ENCODE results near the gene PLXNA2. TPM values are rescaled to one million over a fixed set of nuclear protein-coding genes. Genes with fewer than 3 reads are reported as not detected.

Gene PLXNA2
- total and polyA plus RNA-seq, 2 of the 4 experiments (the other 2 are of a cell fraction) = 0.72 to 1.1 TPM

GRCh38 chr1:208137193-208137592, 107.0 kb downstream of the PLXNA2 start:
- H4K91ac ChIP-seq (ENCODE audit: insufficient read depth, low read depth, low read length) = no peak overlapping the region
- no peak for TF ChIP-seq RFX5 (IDR thresholded peaks at IDR 0.05; ENCODE audit: low read depth, low read length)
- no peak for TF ChIP-seq CTCF (conservative IDR thresholded peaks at IDR 0.05; ENCODE audit: low read depth, low read length)
- no peak for TF ChIP-seq RCOR1 (IDR thresholded peaks at IDR 0.05; ENCODE audit: insufficient replicate concordance, low read length)
- DNase-seq (peak; percentile 56), ATAC-seq (ENCODE audit: low read depth) (no peak)
- ChIA-PET POLR2A (ENCODE audit: unreplicated experiment) (no interaction called here), CTCF (no interaction called here)
- no TSS peak for BruUV-seq (replicated peaks)
- H2BK20ac ChIP-seq (ENCODE audit: low read depth, low read length) = no peak overlapping the region
- H2BK15ac ChIP-seq (ENCODE audit: low read depth, low read length) = no peak overlapping the region
- H3K4me1 ChIP-seq (ENCODE audit: control insufficient read depth, insufficient read depth, low read length) = 0 out of 2 replicates have a peak, but pooled peaks cover 2% of the 10 kb centered on the region
- H3K27ac ChIP-seq (ENCODE audit: insufficient read depth, low read length) = no peak overlapping the region
- H3K14ac ChIP-seq (replicated peaks; ENCODE audit: low read depth, low read length) = no peak overlapping the region
- no peak overlapping the region for H2AK9ac ChIP-seq (replicated peaks; ENCODE audit: low read depth, low read length, poor library complexity)
- H2AK5ac ChIP-seq (ENCODE audit: low read depth, low read length) = no peak overlapping the region
- H3K18ac ChIP-seq (ENCODE audit: low read depth, low read length) = no peak overlapping the region
- no peak overlapping the region for H3K4ac ChIP-seq (ENCODE audit: low read depth, low read length)
- H3K4me3 ChIP-seq (ENCODE audit: insufficient read depth, low read depth, low read length) = no peak overlapping the region
- in situ Hi-C loops (cut with MboI; ENCODE audit: low sequenced_read_pairs) = no loop called here
- no peaks in the 10 kb centered on the region for H3K79me1 ChIP-seq (ENCODE audit: low read depth in 1 of 2, low read length in 2 of 2)
- H4K5ac ChIP-seq (ENCODE audit: low read depth, low read length) = no peak overlapping the region
- 0 out of 2 replicates have a peak, but pooled peaks cover 2% of the 10 kb centered on the region for H3K9me1 ChIP-seq (ENCODE audit: insufficient read depth, low read length)
- no peak overlapping the region for H3K56ac ChIP-seq (ENCODE audit: extremely low read depth, insufficient read depth, low read length)
- H4K20me1 ChIP-seq (ENCODE audit: insufficient read depth, low read length) = no peaks in the 10 kb centered on the region
- H2BK120ac ChIP-seq (ENCODE audit: low read depth, low read length) = no peak overlapping the region
- H3K36me3 ChIP-seq (ENCODE audit: control insufficient read depth, insufficient read depth, low read length) = no peaks in the 10 kb centered on the region
- H3K23ac ChIP-seq (ENCODE audit: low read depth, low read length) = no peak overlapping the region
- intact Hi-C loops (cut with micrococcal nuclease) = no loop called here
- no peak overlapping the region for H2AFZ ChIP-seq (replicated peaks; ENCODE audit: low read length, poor library complexity)
- no peaks in the 10 kb centered on the region for H3K9me3 ChIP-seq (ENCODE audit: control insufficient read depth, insufficient read depth, low read length)
- dilution Hi-C loops (cut with HindIII; ENCODE audit: low sequenced_read_pairs, unreplicated experiment) = no loop called here
- WGBS, 2 experiments (ENCODE audit: extremely low coverage in 2 of 2, insufficient read length in 1 of 2) = no CpG with 5 or more reads among the region's 4 CpGs
- H3K4me2 ChIP-seq (ENCODE audit: low read depth, low read length) = no peak overlapping the region
- H2BK5ac ChIP-seq (ENCODE audit: low read depth, low read length, poor library complexity, severe bottlenecking) = no peak overlapping the region
- no peak overlapping the region for H4K8ac ChIP-seq (ENCODE audit: low read depth in 2 of 2, low read length in 2 of 2)
- H3K27me3 ChIP-seq (ENCODE audit: control insufficient read depth, insufficient read depth, low read length) = no peaks in the 10 kb centered on the region
- no peak overlapping the region for H3K9ac ChIP-seq (ENCODE audit: low read depth, low read length)
